SK-N-MC (cell line): ENCODE measurements around the gene TSNAXIP1.
"Not testable (repeated sequence)": the region's sequence is repeated elsewhere in the genome, so short reads cannot be mapped to it uniquely, and the experiment has no call there.

ENCODE experiments used
- DNase-seq: peaks from one replicate; pipeline ENCODE4 v3.0.0-alpha.2; 2011; ENCODE audit warnings: low read depth, low spot score
- H3K27ac ChIP-seq: fragments of 200-600 bp; sonication (generic); 2 replicates; pipeline ENCODE4 v1.5.1; 2016; ENCODE audit warnings: mixed run types
- H3K36me3 ChIP-seq: fragments of 200-600 bp; sonication (generic); 2 replicates; pipeline ENCODE4 v1.6.1; 2017; ENCODE audit warnings: antibody characterized with exemption, low read length, mixed read lengths; ENCODE audit not compliant: insufficient read depth
- H3K4me3 ChIP-seq: fragments of 200-600 bp; sonication (generic); 2 replicates; pipeline ENCODE4 v1.5.1; 2016
- H3K9ac ChIP-seq: fragments of 200-600 bp; sonication (generic); 2 replicates; pipeline ENCODE4 v1.8.0; 2017; ENCODE audit warnings: mixed run types, mixed read lengths; ENCODE audit not compliant: insufficient read length
- H3K9me3 ChIP-seq: fragments of 200-600 bp; sonication (generic); 2 replicates; pipeline ENCODE4 v1.6.1; 2017; ENCODE audit warnings: low read depth, mild to moderate bottlenecking, antibody characterized with exemption, low read length, moderate library complexity, mixed read lengths
- EZH2 ChIP-seq: fragments of 200-600 bp; sonication (generic); IDR thresholded peaks from one replicate; pipeline ENCODE4 v1.6.1; 2017; ENCODE audit warnings: antibody characterized with exemption
- FOXP2 ChIP-seq: optimal IDR thresholded peaks from 2 replicates; pipeline ENCODE3; 2011; ENCODE audit warnings: mild to moderate bottlenecking, moderate library complexity; ENCODE audit not compliant: insufficient read depth; ENCODE audit errors: extremely low read length, control extremely low read depth
- POLR2AphosphoS5 ChIP-seq: IDR thresholded peaks from 2 replicates; pipeline ENCODE4 v1.6.1; 2012; ENCODE audit warnings: mild to moderate bottlenecking, low read depth, low read length, borderline replicate concordance

TSNAXIP1 gene

GRCh38 chr16:67820608-67821259, 14.0 kb downstream of the TSNAXIP1 start:
- TF ChIP-seq EZH2 (no peak), POLR2AphosphoS5 (no peak), FOXP2 (no peak)
- no peak overlapping the region for H3K4me3 ChIP-seq
- H3K27ac ChIP-seq = no peak overlapping the region
- H3K36me3 ChIP-seq = no peaks in the 10 kb centered on the region
- no peak for DNase-seq
- H3K9ac ChIP-seq = no peak overlapping the region
- no peaks in the 10 kb centered on the region for H3K9me3 ChIP-seq

GRCh38 chr16:67822511-67822910, 15.8 kb downstream of the TSNAXIP1 start:
- Histone ChIP-seq H3K4me3 (no peak overlapping the region), H3K9me3 (no peaks in the 10 kb centered on the region), H3K36me3 (no peaks in the 10 kb centered on the region), H3K9ac (no peak overlapping the region), H3K27ac (no peak overlapping the region)
- TF ChIP-seq POLR2AphosphoS5 (no peak), FOXP2 (no peak), EZH2 (no peak)
- DNase-seq = no peak

GRCh38 chr16:67825119-67825518, 18.4 kb downstream of the TSNAXIP1 start:
- no peak overlapping the region for H3K9ac ChIP-seq
- no peaks in the 10 kb centered on the region for H3K9me3 ChIP-seq
- TF ChIP-seq FOXP2 (no peak), EZH2 (no peak), POLR2AphosphoS5 (no peak)
- DNase-seq = no peak
- H3K4me3 ChIP-seq = no peak overlapping the region
- no peaks in the 10 kb centered on the region for H3K36me3 ChIP-seq
- no peak overlapping the region for H3K27ac ChIP-seq

- DNase-seq = no peak
- H3K9me3 ChIP-seq = no peaks in the 10 kb centered on the region
- no peaks in the 10 kb centered on the region for H3K36me3 ChIP-seq
- no peak overlapping the region for H3K4me3 ChIP-seq
- no peak overlapping the region for H3K27ac ChIP-seq
- no peak for TF ChIP-seq FOXP2
- no peak for TF ChIP-seq POLR2AphosphoS5
- no peak for TF ChIP-seq EZH2
- no peak overlapping the region for H3K9ac ChIP-seq
These were observed 19.2 kb downstream of the TSNAXIP1 start for GRCh38 chr16:67825906-67826305.

- no peak for TF ChIP-seq POLR2AphosphoS5
- TF ChIP-seq EZH2 = no peak
- TF ChIP-seq FOXP2 = no peak
- Histone ChIP-seq H3K27ac (no peak overlapping the region), H3K4me3 (no peak overlapping the region), H3K9ac (no peak overlapping the region), H3K9me3 (no peaks in the 10 kb centered on the region), H3K36me3 (no peaks in the 10 kb centered on the region)
- no peak for DNase-seq
These were observed 22.0 kb downstream of the TSNAXIP1 start for GRCh38 chr16:67828651-67829050.

GRCh38 chr16:67833030-67833414, 26.3 kb downstream of the TSNAXIP1 start:
- TF ChIP-seq EZH2 = no peak
- no peak for TF ChIP-seq FOXP2
- no peak for TF ChIP-seq POLR2AphosphoS5
- DNase-seq = no peak
- no peak overlapping the region for H3K27ac ChIP-seq

GRCh38 chr16:67833415-67834241, 26.9 kb downstream of the TSNAXIP1 start:
- peak overlapping the region; percentile 81 for H3K4me3 ChIP-seq
- no peak overlapping the region for H3K27ac ChIP-seq
- H3K9ac ChIP-seq = peak overlapping the region; percentile 80
- TF ChIP-seq FOXP2 (no peak), POLR2AphosphoS5 (peak; percentile 71)
- no peaks in the 10 kb centered on the region for H3K36me3 ChIP-seq
- DNase-seq = no peak
- H3K9me3 ChIP-seq = no peaks in the 10 kb centered on the region

More at GRCh38 chr16:67833030-67833414, 26.3 kb downstream of the TSNAXIP1 start:
- H3K9ac ChIP-seq = peak overlapping the region; percentile 80
- no peaks in the 10 kb centered on the region for H3K9me3 ChIP-seq
- no peaks in the 10 kb centered on the region for H3K36me3 ChIP-seq
- H3K4me3 ChIP-seq = peak overlapping the region; percentile 81

- Histone ChIP-seq H3K4me3 (peak overlapping the region; percentile 81), H3K27ac (no peak overlapping the region), H3K9me3 (no peaks in the 10 kb centered on the region), H3K36me3 (no peaks in the 10 kb centered on the region), H3K9ac (no peak overlapping the region)
- TF ChIP-seq EZH2 (no peak), POLR2AphosphoS5 (no peak), FOXP2 (no peak)
- DNase-seq = no peak
These were observed 27.5 kb downstream of the TSNAXIP1 start for GRCh38 chr16:67834242-67834614.

GRCh38 chr16:67837190-67837589, 30.5 kb downstream of the TSNAXIP1 start:
- not testable (repeated sequence) for H3K27ac ChIP-seq

More at GRCh38 chr16:67837190-67837589, 30.5 kb downstream of the TSNAXIP1 start:
- DNase-seq, H3K9ac ChIP-seq, H3K4me3 ChIP-seq, H3K9me3 ChIP-seq, H3K36me3 ChIP-seq: not testable (repeated sequence)
